ENCODE measurements around the gene GFM2. TPM values are rescaled to one million over a fixed set of nuclear protein-coding genes. Genes with fewer than 3 reads are reported as not detected.

Gene GFM2
- total RNA-seq, 1 donor from 2014 or later: 35.6 TPM

GRCh38 chr5:74672215-74672877, 94.6 kb downstream of the GFM2 start:
- DNase-seq (ENCODE audit: low spot score, unreplicated experiment): no peak
- Mint-ChIP-seq H3K9me3 (ENCODE audit: low read depth) (no peaks in the 10 kb centered on the region), H3K4me1 (ENCODE audit: low read depth) (peaks cover 8% of the 10 kb centered on the region), H3K27me3 (peaks cover 6% of the 10 kb centered on the region), H3K27ac (no peak overlapping the region), H3K4me3 (ENCODE audit: low read depth) (no peak overlapping the region), H3K36me3 (ENCODE audit: insufficient read depth) (no peaks in the 10 kb centered on the region)
- TF ChIP-seq CTCF (IDR thresholded peaks at IDR 0.05; ENCODE audit: unreplicated experiment): no peak

Other genes with a start within 250 kb of the GFM2 start
- 71.7 and 78.7 TPM in 2 replicates for gene ENC1, start 126.4 kb downstream of the GFM2 start, total RNA-seq
- gene HEXB, start 81.9 kb downstream of the GFM2 start, total RNA-seq: 59.9 and 61.4 TPM in 2 replicates
- gene NSA2, start 132 bp upstream of the GFM2 start, total RNA-seq: 74.8 and 78.3 TPM in 2 replicates
- gene FAM169A, start 99.3 kb upstream of the GFM2 start, total RNA-seq: 32.4 and 33.5 TPM in 2 replicates

Measured in progenitor cell of endocrine pancreas (in vitro differentiated cells).